HG03575 (cell line): ENCODE results near the gene ARL4D.
"Not testable (repeated sequence)": the region's sequence is repeated elsewhere in the genome, so short reads cannot be mapped to it uniquely, and the experiment has no call there.

Experiments used
- ATAC-seq: cut with Tn5 transposase; IDR thresholded peaks from one replicate; pipeline ENCODE4 v1.9.1; 2021; ENCODE audit not compliant: unreplicated experiment, insufficient number of reproducible peaks, low FRiP score; ENCODE audit errors: extremely low read depth

The ARL4D gene

DNA sequence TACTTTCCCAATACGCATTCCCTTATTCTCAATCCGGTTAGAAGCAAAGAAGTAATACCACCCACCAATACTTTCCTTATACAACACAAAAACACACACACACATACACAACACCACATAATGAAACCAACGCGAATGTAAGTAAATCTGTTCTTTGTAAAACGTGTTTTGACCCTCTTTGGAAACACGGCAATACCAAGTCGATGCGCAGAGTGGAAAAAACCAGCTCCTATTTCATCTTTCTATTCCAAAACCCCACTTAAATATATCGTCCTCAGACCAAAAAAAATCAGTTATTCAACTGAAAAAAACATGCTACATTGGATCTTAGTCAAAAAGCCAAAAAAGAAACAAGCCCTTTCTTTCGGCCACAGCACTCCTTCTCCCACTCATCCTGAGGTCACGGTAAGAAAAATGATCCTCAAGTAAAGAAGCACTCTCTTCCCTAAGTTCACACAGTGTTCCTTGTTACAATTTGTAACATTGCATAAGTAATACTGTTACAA lies 31.0 kb upstream of the ARL4D start:
- ATAC-seq, result peak; percentile 27

DNA sequence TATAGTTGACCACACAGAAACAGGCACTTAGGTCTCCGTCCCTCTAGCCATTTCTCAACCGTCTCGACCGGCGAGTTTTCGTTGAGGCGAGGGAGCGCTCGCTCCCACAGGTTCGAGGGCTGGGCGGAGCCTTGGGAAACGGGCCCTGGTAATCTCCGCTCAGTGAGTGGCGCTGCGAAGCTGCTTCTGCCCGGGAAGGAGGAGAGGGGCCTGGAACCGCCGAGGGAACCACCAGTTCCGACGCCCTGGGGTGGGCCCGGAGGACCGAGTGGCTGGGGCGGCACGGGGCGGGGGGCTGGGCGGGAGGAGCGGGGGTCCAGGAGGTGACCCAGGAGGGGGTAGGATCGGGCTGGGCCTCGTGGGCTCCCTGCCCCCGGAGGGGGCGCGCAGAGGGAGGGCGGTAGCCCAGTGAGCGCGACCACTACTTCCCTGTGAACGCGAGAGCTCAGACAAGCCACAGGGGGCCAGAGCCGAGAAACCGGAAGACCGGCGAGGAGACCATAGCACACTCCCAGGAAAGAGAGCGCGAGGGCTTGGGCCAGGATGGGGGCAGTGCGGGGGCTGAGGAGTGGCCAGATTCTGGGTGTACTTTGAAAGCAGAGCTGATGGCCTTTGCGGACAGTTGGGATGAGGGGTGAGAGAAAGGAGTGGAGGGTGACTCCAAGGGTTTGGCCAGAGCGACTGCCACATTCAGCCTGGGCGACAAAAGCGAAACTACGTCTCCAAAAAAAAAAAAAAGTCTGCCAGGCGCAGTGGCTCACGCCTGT lies 29.9 kb upstream of the ARL4D start:
- ATAC-seq, result no peak

DNA sequence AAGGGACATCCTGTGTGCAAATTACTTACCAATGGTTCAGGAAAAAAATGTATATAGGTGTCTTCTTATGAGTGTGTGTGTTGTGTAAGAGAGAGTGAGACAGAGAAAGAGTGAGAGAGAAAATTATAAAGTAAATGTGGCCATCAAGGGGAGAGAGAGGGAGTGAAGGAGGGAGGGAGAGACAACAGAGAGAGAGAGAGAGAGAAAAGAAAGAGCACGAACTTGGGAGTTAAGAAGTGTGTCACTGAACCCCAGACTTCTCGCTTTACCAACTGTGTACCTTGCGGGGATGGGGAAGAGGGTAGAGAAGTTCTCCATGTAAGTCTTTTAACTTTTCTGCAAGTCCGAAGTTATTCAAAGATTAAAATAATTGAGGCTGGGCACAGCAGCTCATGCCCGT lies 28.8 kb upstream of the ARL4D start:
- ATAC-seq, result no peak

DNA sequence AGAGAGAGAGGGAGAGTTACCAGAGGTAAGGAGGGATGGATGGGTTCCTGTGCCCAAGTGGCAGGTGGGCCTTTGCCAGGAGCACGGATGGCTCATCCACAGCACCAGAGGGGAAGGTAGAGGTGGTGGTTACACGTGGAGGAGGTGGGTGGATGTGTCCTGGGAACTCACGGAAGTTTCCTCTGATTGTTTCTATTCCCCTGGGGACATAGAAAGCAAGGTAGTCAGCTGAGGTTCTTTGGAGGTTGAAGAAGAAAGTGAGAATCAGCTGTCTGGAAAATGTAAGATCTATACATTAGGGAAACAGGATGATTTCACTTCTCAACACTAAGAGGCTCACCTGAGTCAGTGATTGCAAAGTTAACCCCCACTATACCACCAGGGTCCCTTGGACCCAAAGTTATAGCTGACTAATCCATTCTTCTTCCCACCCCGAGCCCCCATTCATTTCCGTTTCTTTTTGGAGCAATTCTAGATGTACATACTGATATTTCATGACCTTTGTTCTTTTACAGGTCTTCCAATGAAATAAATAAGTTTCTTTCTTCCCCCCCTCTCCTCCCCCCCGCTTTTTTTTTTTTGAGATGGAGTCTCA lies 27.5 kb upstream of the ARL4D start:
- no peak for ATAC-seq

DNA sequence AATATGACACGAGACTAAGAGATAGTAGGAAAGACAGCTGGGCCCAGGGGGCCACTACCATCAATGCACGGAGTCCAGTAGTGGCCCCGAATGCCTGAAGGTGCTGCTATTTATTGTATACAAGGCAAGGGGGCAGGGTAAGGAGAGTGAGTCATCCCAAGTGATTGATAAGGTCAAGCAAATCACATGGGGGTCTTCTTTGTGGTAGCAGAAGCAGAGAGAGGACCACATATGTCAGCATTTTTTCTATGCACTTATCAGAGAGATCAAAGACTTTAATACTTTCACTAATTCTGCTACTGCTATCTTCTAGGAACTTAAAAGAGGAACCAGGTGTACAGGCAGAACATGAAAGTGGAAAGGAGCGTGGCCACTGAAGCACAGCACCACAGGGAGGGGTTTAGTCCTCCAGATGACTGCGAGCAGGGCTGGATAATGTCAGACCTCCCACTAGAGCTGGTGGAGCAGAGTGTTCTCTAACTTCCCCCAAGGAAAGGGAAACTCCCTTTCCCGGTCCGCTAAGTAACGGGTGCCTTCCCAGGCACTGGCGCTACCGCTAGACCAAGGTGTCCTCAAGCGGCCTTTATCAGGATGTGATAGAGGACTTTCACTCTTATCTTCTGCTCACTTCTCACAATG lies 26.4 kb upstream of the ARL4D start:
- ATAC-seq, result no peak

DNA sequence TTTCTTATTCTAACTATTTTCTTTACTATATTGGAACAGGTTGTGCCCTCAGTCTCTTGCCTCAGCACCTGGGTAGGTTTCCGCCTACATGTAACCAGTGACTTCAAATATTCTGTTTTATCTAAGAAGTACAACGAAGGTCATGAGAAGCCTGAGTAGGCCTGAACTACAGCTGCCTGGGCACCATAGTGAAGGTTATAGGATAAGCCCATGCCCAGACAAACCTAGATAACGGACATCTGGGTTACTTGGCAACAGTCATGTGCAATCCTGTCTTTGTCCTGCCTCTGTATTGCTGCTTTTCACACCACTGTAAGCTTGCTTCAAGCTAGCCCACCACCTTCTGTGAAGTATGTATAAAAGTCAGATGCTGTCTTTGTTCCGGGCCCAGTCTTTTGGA lies 25.4 kb upstream of the ARL4D start:
- ATAC-seq, result no peak

DNA sequence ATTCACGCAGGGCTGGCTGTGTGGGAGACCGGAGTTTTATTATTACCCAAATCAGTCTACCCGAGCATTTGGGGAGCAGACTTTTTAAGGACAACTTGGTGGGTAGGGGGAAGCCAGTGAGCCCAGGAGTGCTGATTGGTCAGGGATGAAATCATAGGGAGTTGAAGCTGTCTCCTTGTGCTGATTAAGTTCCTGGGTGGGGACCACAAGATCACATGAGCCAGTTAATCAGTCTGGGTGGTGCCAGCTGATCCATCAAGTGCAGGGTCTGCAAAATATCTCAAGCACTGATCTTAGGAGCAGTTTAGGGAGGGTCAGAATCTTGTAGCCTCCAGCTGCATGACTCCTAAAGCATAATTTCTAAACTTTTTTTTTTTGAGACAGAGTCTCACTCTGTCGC lies 22.9 kb upstream of the ARL4D start:
- ATAC-seq, result not testable (repeated sequence)

DNA sequence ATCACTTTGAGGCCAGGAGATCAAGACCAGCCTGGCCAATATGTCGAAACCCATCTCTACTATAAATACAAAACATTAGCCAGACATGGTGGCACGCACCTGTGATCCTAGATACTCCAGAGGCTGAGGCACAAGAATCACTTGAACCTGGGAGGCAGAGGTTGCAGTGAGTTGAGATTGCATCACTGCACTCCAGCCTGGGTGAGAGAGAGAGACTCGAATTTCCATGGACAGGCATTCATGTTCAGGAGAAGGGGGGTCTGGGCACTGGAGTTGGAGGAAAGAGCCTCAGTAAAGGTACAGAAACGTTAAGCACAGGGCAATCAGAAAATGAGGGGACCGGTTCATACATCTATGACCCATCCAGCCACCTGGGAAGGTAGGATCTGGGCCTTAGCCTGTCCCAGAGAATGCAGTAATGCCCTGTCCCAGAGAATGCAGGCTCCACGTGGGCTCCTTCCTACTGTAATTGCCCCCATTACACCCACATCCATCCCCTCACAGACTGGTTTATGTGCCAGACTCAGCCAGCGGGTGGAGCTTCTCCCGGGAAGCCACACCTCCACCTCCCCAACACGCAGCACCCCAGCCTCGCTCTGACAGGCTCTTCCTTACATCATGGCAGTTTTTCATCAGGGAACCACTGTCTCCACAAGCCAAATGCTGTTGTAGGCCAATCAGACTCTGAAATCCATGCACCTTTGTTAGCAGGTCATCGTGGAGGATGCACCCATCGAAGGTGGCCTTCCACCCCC lies 21.6 kb upstream of the ARL4D start:
- no peak for ATAC-seq

DNA sequence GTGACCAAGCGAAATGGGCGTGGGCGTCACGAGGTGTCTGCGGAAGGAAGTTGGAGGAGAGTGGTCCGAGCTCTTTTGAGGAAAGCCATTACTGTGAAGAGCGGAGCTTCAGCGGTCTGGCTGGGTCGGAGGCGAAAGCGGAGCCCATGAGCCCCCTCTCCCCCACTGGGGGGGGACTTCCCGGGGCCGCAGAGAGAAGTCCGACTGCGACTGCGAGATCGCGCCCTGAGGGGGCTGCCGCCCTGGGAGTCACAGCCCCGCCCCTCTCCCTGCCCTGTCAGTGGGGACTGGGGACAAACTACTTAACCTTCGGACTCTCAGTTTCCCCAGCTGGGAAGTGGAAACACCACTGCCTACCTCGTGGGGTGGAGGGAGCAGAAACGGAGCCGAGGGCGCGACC lies 20.0 kb upstream of the ARL4D start:
- ATAC-seq, result no peak

DNA sequence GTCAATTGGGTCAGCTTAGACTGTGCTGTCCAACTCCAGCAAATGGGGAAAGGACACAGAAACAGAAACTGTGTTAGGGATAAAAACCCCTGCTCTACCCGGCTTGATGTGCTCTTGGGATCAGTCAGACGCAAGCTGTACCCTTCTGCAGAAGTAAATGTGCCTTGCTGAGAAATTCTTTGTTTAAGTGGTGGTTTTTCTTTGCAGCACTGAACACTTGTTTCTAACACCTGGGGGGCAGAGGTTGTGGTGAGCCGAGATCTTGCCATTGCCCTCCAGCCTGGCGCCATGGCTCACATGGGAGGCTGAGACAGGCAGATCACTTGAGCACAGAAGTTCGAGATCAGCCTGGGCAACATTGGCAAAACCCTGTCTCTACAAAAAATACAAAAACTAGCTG lies 18.5 kb upstream of the ARL4D start:
- no peak for ATAC-seq

DNA sequence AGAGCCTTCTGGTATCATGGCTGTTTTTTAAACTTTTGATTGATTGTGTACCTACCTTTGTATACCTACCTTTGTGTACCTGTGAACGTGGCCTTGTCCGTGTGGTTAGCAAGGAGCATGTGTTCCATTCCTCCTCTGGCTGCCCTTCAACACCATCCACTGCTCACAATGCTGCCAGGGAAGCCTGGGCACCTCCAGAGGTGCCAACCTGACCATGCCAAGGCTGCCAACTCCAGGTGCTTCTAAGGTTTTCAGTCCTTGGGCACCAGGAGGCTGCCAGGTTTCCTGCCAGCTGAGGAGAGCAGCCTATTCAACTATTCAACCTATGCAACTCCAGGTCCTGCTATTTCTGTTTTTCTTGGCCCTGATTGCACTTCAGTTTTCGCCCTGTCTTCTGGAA lies 17.6 kb upstream of the ARL4D start:
- ATAC-seq, result no peak

DNA sequence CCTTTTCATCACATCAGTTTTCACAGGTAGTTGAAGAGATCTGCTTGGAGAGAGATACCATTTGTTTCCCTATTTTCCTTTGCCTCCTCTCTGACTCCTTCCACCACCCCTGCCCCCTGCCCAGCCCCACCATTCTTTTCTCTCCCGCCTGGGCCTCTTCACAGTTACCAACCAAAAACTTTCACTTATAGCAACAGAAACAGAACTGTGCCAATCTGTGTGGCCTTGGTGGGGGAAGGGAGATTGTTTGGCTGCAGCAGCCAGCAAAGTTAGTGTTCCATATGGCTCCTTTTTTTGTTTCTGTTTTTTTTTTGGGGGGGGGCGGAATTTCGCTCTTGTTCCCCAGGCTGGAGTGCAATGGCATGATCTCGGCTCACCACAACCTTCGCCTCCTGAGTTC lies 17.2 kb upstream of the ARL4D start:
- no peak for ATAC-seq

DNA sequence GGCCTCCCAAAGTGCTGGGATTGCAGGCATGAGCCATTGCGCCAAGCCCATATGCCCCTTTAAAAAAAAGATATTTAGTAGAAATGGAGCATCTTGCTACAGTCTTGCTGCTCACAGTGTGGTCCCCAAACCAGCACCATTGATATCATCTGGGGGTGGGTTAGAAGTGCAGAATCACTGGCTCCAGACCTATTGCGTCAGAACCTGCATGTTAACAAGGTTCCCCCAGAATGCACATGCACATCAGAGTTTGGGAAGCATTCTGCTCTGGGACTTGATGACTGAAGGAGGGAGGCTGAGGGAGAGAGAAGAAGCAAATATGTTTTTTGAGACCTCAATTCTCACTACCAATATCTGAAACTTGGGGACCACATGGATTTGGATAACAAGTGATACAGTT lies 16.0 kb upstream of the ARL4D start:
- no peak for ATAC-seq

DNA sequence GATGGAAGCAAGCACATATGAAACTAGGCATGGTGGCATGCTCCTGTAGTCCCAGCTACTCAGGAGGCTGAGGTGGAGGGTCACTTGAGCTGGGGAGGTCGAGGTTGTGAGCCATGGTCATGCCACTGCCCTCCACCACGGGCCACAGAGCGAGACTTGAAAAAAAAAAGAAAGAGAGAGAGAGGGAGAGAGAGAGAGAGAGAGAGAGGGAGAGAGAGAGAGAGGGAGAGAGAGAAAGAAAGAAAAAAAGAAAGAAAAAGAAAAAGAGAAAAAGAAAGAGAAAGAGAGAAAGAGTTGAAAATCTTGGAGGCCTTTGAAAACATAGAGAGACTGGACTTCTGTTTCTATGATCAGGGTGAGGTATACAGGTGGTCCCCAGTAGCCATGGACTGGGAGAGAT lies 15.4 kb upstream of the ARL4D start:
- no peak for ATAC-seq

DNA sequence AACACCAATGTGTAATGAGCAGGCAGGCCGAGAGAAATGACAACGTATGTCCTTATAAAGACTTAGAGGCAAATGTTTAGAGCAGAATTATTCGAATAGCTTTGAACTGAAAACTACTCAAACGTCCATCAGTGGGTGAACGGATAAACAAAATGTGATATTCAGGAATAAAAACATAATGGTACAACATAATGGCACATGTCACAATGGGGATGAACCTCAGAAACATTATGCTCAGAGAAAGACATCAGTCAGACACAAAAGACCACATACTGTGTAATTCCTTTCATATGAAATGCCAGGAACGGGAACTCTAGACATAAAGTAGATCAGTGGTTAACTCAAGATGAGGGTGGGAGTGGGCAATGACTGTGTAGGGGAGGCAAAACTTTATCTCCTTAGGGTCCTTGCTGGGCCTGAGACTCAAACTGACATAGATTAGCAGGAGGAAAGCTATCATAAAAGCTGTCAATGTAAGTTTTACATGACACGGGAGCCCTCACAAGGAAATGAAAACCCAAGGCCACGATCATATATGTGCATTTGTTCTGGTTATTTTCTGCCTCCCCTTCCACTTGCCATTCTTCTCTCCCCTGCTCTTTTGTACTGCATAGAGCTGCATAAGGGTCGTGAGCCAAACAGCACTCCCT lies 14.8 kb upstream of the ARL4D start:
- no peak for ATAC-seq

DNA sequence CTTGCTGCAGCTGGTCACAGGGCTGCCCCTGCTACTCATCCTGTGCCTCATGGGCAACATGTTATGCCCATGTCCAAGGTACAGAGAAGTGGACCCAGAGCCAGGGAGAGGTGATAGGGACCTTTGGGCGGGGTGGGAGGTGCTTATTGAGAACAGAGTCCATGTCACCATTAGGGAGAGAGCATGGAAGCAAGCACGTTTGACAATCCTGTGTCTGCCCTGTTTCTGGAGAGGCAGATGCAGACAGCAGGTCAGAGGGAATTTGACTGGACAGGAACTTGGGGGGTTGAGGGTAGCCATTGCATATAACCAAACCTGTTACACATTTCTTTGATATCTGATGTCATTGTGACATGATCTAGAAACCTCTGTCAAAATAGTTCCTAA lies 14.3 kb upstream of the ARL4D start:
- no peak for ATAC-seq

DNA sequence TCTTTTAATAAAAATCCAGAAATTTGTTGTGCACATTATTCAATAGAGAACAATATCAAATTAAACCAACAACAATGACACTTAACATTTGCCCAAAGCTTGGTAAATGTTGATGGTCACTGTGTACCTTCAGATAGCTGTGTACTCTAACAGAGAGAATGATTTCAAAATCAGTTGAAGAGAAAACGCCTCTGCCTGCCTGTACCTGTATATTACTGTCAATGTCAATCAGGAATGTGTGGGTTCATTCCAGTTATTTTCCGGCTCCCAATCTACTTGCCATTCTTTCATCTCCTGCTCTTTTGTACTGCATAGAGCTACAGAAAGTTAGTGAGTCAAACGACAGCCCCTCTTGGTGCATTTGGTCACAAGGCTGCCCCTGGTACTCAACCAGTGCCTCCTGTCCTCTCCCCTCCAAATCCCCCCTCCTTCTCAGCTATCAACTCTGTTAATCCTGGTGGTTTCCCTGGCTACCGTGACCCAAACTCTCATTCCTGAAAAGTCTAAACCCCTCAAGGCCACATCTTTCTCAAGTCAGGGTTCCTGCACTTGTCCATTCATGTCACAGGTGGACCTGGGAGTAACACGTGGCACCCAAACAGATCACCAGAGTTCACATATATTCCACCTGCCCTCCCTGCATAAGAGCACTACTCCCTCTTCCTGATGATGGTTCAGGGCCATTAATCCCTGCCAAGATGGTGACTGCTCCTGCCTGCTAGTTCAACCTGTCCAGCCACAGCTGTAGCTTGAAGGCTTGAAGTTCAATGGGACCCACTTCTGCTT lies 13.6 kb upstream of the ARL4D start:
- ATAC-seq, result no peak

DNA sequence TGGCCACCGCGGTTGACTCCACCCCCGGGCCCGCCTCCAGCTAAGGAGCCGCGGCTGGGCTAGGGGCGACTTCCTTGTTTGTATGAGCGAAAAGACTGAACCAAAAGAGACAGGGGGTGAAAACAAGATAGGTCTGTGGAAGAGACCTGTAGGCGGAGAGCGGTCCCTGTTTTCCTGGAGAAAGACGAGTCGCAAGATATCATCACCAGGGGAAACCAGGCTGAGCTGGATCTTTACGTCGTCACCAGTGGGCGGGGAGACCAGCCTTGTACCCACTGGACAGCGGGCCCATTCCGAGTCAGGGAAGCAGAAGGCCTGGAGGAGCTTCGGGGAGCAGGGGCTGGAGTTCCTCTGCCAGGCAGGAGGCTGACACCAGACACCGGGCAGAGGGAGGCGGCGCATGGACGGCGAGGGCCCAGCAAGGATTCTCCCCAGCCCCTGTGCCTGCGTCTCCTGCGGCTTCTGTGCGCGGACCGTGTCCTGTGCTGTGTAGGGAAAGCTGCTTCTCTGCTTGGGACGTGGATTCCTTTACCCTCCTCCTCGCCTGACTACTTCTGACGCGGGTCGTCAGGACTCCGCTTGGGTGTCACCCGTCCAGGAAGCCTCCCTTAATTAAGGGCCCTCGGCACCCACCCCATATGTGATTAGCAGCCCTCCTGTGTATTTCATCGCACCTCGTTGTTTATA lies 10.3 kb upstream of the ARL4D start:
- no peak for ATAC-seq
